H1 (cell line): Measurements from ENCODE around the gene R3HDM4. TPM values are rescaled to one million over a fixed set of nuclear protein-coding genes. Genes with fewer than 3 reads are reported as not detected.
A peak's percentile ranks its signal among the peaks of the same experiment; 100 is the strongest.

ENCODE experiments used
- CTCF ChIA-PET: fragments of 300-600 bp; sonication (Branson Sonifier 250); formaldehyde crosslinking; loops from one replicate; lab custom pipeline; 2021; ENCODE audit not compliant: partially characterized antibody; lab: Charles Lee
- POLR2A ChIA-PET: fragments of 300-600 bp; sonication (Branson Sonifier 250); formaldehyde crosslinking; loops from one replicate; lab custom pipeline; 2021; ENCODE audit warnings: inconsistent platforms; ENCODE audit not compliant: partially characterized antibody; lab: Charles Lee
- DNase-seq, 2 experiments: peaks; one replicate each; pipeline versions ENCODE4 v3.0.0 to v3.0.0-alpha.2; 2010 to 2022; ENCODE audit warnings: low spot score in 2 of 2, low read depth in 1 of 2, mixed read lengths in 1 of 2
- FAIRE-seq: peaks from 2 replicates; lab custom pipeline; 2011; peaks lifted over from hg19 to GRCh38; lab: Jason Lieb, UNC
- H2AFZ ChIP-seq: 2 replicates; pipeline ENCODE4 v1.8.1; 2012; ENCODE audit warnings: low read length, inconsistent platforms
- H2AK5ac ChIP-seq: 2 replicates; pipeline ENCODE4 v1.6.1; 2013; ENCODE audit warnings: low read depth, low read length
- H2BK120ac ChIP-seq: replicated peaks from 2 replicates; pipeline ENCODE3; 2013; ENCODE audit warnings: low read depth, low read length, inconsistent platforms
- H2BK12ac ChIP-seq: 2 replicates; pipeline ENCODE4 v1.6.1; 2013; ENCODE audit warnings: low read depth, low read length
- H2BK15ac ChIP-seq: 2 replicates; pipeline ENCODE4 v1.6.1; 2013; ENCODE audit warnings: low read length
- H2BK20ac ChIP-seq: 2 replicates; pipeline ENCODE4 v1.6.1; 2013; ENCODE audit warnings: low read length
- H2BK5ac ChIP-seq: 2 replicates; pipeline ENCODE4 v1.6.1; 2013; ENCODE audit warnings: low read depth, low read length
- H3K14ac ChIP-seq: 2 replicates; pipeline ENCODE4 v1.6.1; 2013; ENCODE audit warnings: inconsistent platforms; ENCODE audit not compliant: insufficient read length
- H3K18ac ChIP-seq: 2 replicates; pipeline ENCODE4 v1.6.1; 2013; ENCODE audit warnings: low read length; ENCODE audit errors: extremely low read depth
- H3K23ac ChIP-seq: 2 replicates; pipeline ENCODE4 v1.6.1; 2013; ENCODE audit warnings: inconsistent platforms; ENCODE audit not compliant: insufficient read length
- H3K23me2 ChIP-seq: 2 replicates; pipeline ENCODE4 v1.6.1; 2013; ENCODE audit warnings: low read depth, low read length
- H3K27ac ChIP-seq: 2 replicates; pipeline ENCODE4 v1.6.1; 2011; ENCODE audit warnings: low read depth, low read length, inconsistent platforms
- H3K27me3 ChIP-seq, 4 experiments: replicated peaks in 1 of 4; 1 replicate in 1 of 4; 2 replicates in 3 of 4; pipeline versions ENCODE4 v1.6.1 to v1.8.1; 2011 to 2013; ENCODE audit warnings: low read length in 3 of 4, mild to moderate bottlenecking in 3 of 4, inconsistent platforms in 2 of 4, mixed read lengths in 2 of 4, moderate library complexity in 1 of 4; ENCODE audit not compliant: control insufficient read depth in 3 of 4, insufficient read depth in 3 of 4; ENCODE audit errors: extremely low read depth in 1 of 4
- H3K36me3 ChIP-seq, 4 experiments: 2 replicates each; pipeline versions ENCODE4 v1.6.1 to v1.8.1; 2011 to 2013; ENCODE audit warnings: mild to moderate bottlenecking in 4 of 4, low read length in 3 of 4, moderate library complexity in 2 of 4, control low read depth in 1 of 4, inconsistent platforms in 1 of 4; ENCODE audit not compliant: insufficient read depth in 4 of 4, control insufficient read depth in 2 of 4
- H3K4ac ChIP-seq: replicated peaks from 2 replicates; pipeline ENCODE3; 2013; ENCODE audit warnings: low read length, low read depth, mixed read lengths, inconsistent platforms; ENCODE audit not compliant: insufficient read length
- H3K4me1 ChIP-seq, 4 experiments: replicated peaks in 1 of 4; 1 replicate in 1 of 4; 2 replicates in 3 of 4; pipeline versions ENCODE4 v1.6.1 to v1.8.1; 2011 to 2013; ENCODE audit warnings: low read length in 3 of 4, inconsistent platforms in 2 of 4, mixed read lengths in 1 of 4; ENCODE audit not compliant: insufficient read depth in 4 of 4, control insufficient read depth in 3 of 4
- H3K4me2 ChIP-seq, 2 experiments: 2 replicates each; pipeline versions ENCODE4 v1.6.1 to v1.8.1; 2011 to 2013; ENCODE audit warnings: low read depth in 2 of 2, low read length in 2 of 2, control low read depth in 1 of 2, inconsistent platforms in 1 of 2, mild to moderate bottlenecking in 1 of 2; ENCODE audit not compliant: insufficient read depth in 1 of 2
- H3K4me3 ChIP-seq, 4 experiments: fragments of 200-600, 300-600 bp in 1 of 4; sonication (generic), shearing (Covaris generic), sonication (Bioruptor Twin) in 1 of 4; 2 replicates each; pipeline versions ENCODE4 v1.5.1 to v1.8.1; 2011 to 2016; ENCODE audit warnings: low read length in 4 of 4, low read depth in 3 of 4, control low read depth in 2 of 4, inconsistent platforms in 2 of 4, mild to moderate bottlenecking in 2 of 4, mixed read lengths in 1 of 4, moderate library complexity in 1 of 4; ENCODE audit not compliant: insufficient read depth in 2 of 4; ENCODE audit errors: extremely low read depth in 1 of 4
- H3K56ac ChIP-seq: replicated peaks from 2 replicates; pipeline ENCODE3; 2013; ENCODE audit warnings: low read depth, mild to moderate bottlenecking, mixed read lengths, low read length, inconsistent platforms; ENCODE audit not compliant: insufficient read length
- H3K79me1 ChIP-seq: 2 replicates; pipeline ENCODE4 v1.6.1; 2013; ENCODE audit warnings: low read depth, low read length, control low read depth
- H3K79me2 ChIP-seq, 2 experiments: 2 replicates each; pipeline versions ENCODE4 v1.6.1 to v1.8.1; 2012 to 2013; ENCODE audit warnings: low read length in 2 of 2, mild to moderate bottlenecking in 2 of 2, inconsistent platforms in 1 of 2; ENCODE audit not compliant: insufficient read depth in 2 of 2, control insufficient read depth in 1 of 2
- H3K9ac ChIP-seq, 4 experiments: replicated peaks in 1 of 4; 1 replicate in 1 of 4; 2 replicates in 3 of 4; pipeline versions ENCODE4 v1.6.1 to v1.8.1; 2011 to 2013; ENCODE audit warnings: low read depth in 3 of 4, low read length in 3 of 4, control low read depth in 2 of 4, mild to moderate bottlenecking in 2 of 4, moderate library complexity in 2 of 4, inconsistent platforms in 1 of 4; ENCODE audit errors: extremely low read depth in 1 of 4
- H3K9me3 ChIP-seq, 2 experiments: 2 replicates each; pipeline versions ENCODE4 v1.6.1 to v1.8.1; 2012 to 2013; ENCODE audit warnings: mild to moderate bottlenecking in 2 of 2, moderate library complexity in 2 of 2, control low read depth in 1 of 2, inconsistent platforms in 1 of 2, low read depth in 1 of 2, low read length in 1 of 2, mixed read lengths in 1 of 2; ENCODE audit not compliant: insufficient read depth in 2 of 2
- H4K20me1 ChIP-seq, 2 experiments: replicated peaks in 1 of 2; 2 replicates each; pipeline versions ENCODE3 to v1.8.1; 2011 to 2013; ENCODE audit warnings: inconsistent platforms in 2 of 2, low read length in 2 of 2, mild to moderate bottlenecking in 1 of 2; ENCODE audit not compliant: insufficient read depth in 2 of 2, control insufficient read depth in 1 of 2
- H4K5ac ChIP-seq: 2 replicates; pipeline ENCODE4 v1.6.1; 2013; ENCODE audit warnings: low read length, low read depth, mixed read lengths, inconsistent platforms; ENCODE audit not compliant: insufficient read length
- H4K8ac ChIP-seq: 2 replicates; pipeline ENCODE4 v1.8.0; 2013; ENCODE audit warnings: mild to moderate bottlenecking, moderate library complexity, low read length, inconsistent platforms; ENCODE audit not compliant: insufficient read depth; ENCODE audit errors: extremely low read depth
- H4K91ac ChIP-seq: replicated peaks from 2 replicates; pipeline ENCODE3; 2013; ENCODE audit warnings: low read length, mixed read lengths, inconsistent platforms; ENCODE audit not compliant: insufficient read length
- CEBPB ChIP-seq: IDR thresholded peaks from 2 replicates; pipeline ENCODE4 v1.6.1; 2012; ENCODE audit warnings: low read depth, low read length
- PHF8 ChIP-seq: fragments of 200-600 bp; sonication (generic); conservative IDR thresholded peaks from 2 replicates; pipeline ENCODE4 v1.7.1; 2012; ENCODE audit warnings: low read depth, mild to moderate bottlenecking, inconsistent platforms, low read length, moderate library complexity
- WGBS, 2 experiments: shearing (Covaris generic) in 1 of 2; methylation state at CpG; one replicate each; pipeline versions ENCODE4 v1.1.6 to v1.1.7; 2013 to 2015; ENCODE audit warnings: low lambda C conversion rate in 2 of 2, mixed read lengths in 2 of 2, inconsistent platforms in 1 of 2, low coverage in 1 of 2, missing lambda C conversion rate in 1 of 2; ENCODE audit not compliant: insufficient replicate concordance in 2 of 2, insufficient coverage in 1 of 2, insufficient read length in 1 of 2; ENCODE audit errors: extremely low coverage in 1 of 2, missing lambda C conversion rate in 1 of 2; 5-methylcytosine and 5-hydroxymethylcytosine counted together
- polyA plus RNA-seq, 7 experiments: library from polyadenylated mRNA; depleted of rRNA in 3 of 7; stranded (reverse) in 5 of 7; unstranded in 2 of 7; fragments of >200 nt in 5 of 7; fragments of 200-250 nt in 2 of 7; gene quantifications; 1 replicate in 5 of 7; 2 replicates in 1 of 7; 4 replicates in 1 of 7; pipeline versions ENCODE4 v1.2.1 to v1.2.3, GENCODE V29; 2011 to 2013; ENCODE audit warnings: missing spikeins in 2 of 7, mixed read lengths in 2 of 7
- total RNA-seq: library from RNA; stranded (reverse); fragmentation: NEBNext Ultra II Directional; extraction: Animal tissue kit (Norgen Biotek cat#: 25700); gene quantifications from 2 replicates; pipeline ENCODE4 v1.2.1, GENCODE V29; 2021

The R3HDM4 gene
- total and polyA plus RNA-seq, 2 of the 8 experiments (the other 6 are each of a cell fraction or from before 2014, with no cell fraction given) = 76.8 to 102 TPM

DNA sequence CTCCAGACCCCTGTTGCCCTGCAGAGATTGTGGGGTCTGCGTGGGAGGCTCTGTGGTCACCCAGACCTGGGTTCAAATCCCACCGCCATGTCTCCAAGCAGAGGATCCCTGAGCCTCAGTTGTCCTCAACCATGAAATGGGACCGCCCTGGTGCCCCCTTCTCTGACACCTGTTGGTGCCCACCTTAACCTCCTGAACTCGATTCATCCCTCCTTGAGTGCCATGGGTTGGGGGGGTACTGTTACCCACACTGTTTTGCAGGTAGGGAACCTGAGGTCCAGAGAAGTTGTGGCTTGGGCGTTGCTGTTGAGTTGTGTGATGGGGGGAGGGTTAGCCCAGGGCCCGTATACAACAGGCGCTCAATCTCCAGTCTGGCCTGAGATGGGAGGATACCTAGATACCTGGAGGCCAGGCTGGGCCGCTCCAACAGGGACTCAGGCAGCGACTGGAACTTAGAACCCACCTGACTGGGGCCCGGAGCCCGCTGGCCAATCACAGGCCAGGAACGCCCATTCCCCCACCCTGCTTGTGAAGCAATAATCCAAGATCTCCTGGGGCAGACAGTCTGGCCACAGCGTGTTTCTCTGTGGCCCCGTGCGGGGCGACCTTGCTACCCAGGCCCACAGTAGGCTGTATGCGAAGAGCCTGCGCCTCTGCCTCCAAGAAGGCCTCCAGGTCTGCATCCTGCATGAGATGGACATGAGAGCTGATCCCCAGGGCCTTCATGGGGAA is 15.6 kb upstream of the R3HDM4 start:
- FAIRE-seq (no peak), DNase-seq (no peak)
- Histone ChIP-seq H3K4me2 (no peak overlapping the region), H3K4ac (no peak overlapping the region), H3K36me3 (peaks cover 0 to 15% (median 8%) of the 10 kb centered on the region in 4 experiments; a peak in 3 of 8 replicates), H3K79me2 (peaks cover 0 to 35% of the 10 kb centered on the region in 2 experiments; a peak in 3 of 4 replicates), H2BK5ac (0 out of 2 replicates have a peak overlapping the region, but pooled peaks have one; percentile 18), H3K4me1 (peaks cover 2 to 22% (median 10%) of the 10 kb centered on the region in 4 experiments), H3K4me3 (no peak overlapping the region), H2BK12ac (no peak overlapping the region), H2BK20ac (no peak overlapping the region), H3K18ac (no peak overlapping the region), H2BK120ac (no peak overlapping the region), H3K14ac (peak overlapping the region; percentile 43), H4K8ac (peak overlapping the region; percentile 9), H4K5ac (no peak overlapping the region), H2AFZ (no peak overlapping the region), H3K23me2 (peaks cover 6% of the 10 kb centered on the region), H3K9ac (no peak overlapping the region), H3K9me3 (no peaks in the 10 kb centered on the region), H4K20me1 (peaks cover 0 to 8% of the 10 kb centered on the region in 2 experiments), H2AK5ac (no peak overlapping the region), H3K27me3 (peaks cover 0 to 5% (median 0%) of the 10 kb centered on the region in 4 experiments; a peak in 1 of 7 replicates), H3K27ac (no peak overlapping the region), H3K23ac (no peak overlapping the region), H4K91ac (no peak overlapping the region), H3K56ac (no peak overlapping the region), H3K79me1 (peaks cover 6% of the 10 kb centered on the region; the same call in 1 of the 2 replicates), H2BK15ac (0 out of 2 replicates have a peak overlapping the region, but pooled peaks have one; percentile 36)
- WGBS, 2 experiments = 89% methylated on average over 17 of the region's 18 CpGs; no CpG with 5 or more reads in 1 of the 2 experiments
- TF ChIP-seq PHF8 (no peak), CEBPB (peak; percentile 77)
- ChIA-PET CTCF (interaction anchor here (1.1 to 1.5 kb wide), 3 partner anchors 42 to 55 kb away, joined by 3 to 5 read pairs (median 4); partner anchors contain the start of gene WDR18), POLR2A (interaction anchor here (0.6 to 1.2 kb wide), 7 partner anchors 20 to 65 kb away, joined by 3 to 6 read pairs (median 3); no protein-coding TSS in a partner anchor)
